ENCODE results near the gene PLK3.

DNA sequence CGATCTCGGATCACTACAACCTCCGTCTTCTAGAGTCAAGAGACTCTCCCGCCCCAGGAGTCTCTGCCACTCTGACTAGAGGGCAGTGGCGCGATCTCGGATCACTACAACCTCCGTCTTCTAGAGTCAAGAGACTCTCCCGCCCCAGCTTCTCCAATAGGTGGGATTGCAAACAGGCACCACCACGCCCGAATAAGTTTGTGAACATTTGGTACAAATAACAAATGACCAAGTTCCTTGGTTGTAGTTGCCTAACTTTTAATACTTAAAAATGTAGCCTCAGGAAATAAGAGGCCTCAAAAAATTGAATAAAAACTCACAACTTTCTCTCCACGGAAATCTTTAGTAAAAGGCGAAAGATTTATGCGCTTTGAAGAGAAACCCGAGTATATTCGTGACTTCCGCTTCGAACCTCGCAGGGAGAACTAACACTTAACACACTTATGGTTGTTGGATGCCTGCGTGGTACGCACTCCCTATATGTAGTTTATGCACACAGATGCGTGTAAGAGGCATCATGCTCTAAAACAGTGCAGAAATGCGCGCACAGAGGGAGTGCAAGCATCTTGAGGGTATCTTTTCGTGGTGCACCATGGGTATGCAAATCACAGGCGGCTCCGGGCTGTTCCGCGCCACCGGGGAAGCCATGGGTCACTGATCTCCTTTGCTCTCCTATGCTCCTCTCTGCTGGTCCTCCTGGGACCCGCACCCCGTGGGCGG, 19.6 kb downstream of the PLK3 start:
- TF ChIP-seq, protein P1, sequence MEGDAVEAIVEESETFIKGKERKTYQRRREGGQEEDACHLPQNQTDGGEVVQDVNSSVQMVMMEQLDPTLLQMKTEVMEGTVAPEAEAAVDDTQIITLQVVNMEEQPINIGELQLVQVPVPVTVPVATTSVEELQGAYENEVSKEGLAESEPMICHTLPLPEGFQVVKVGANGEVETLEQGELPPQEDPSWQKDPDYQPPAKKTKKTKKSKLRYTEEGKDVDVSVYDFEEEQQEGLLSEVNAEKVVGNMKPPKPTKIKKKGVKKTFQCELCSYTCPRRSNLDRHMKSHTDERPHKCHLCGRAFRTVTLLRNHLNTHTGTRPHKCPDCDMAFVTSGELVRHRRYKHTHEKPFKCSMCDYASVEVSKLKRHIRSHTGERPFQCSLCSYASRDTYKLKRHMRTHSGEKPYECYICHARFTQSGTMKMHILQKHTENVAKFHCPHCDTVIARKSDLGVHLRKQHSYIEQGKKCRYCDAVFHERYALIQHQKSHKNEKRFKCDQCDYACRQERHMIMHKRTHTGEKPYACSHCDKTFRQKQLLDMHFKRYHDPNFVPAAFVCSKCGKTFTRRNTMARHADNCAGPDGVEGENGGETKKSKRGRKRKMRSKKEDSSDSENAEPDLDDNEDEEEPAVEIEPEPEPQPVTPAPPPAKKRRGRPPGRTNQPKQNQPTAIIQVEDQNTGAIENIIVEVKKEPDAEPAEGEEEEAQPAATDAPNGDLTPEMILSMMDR (IDR thresholded peaks at IDR 0.05; ENCODE audit: insufficient read depth, low read length) = no peak
- peak; percentile 99 for TF ChIP-seq POLR2AphosphoS5 (IDR thresholded peaks at IDR 0.05; ENCODE audit: low read depth)
